LoVo (cell line): ENCODE measurements around the gene WARS2.
"Not testable (repeated sequence)": the region's sequence is repeated elsewhere in the genome, so short reads cannot be mapped to it uniquely, and the experiment has no call there.

Experiments used
- DNase-seq: peaks from one replicate; pipeline ENCODE4 v3.0.0-alpha.2; 2016; ENCODE audit warnings: low spot score

Gene WARS2

GRCh38 chr1:119139403-119139802, 1.1 kb downstream of the WARS2 start:
- no peak for DNase-seq

- DNase-seq, result no peak
Measured at GRCh38 chr1:119136401-119136800, 4.1 kb downstream of the WARS2 start.

DNA sequence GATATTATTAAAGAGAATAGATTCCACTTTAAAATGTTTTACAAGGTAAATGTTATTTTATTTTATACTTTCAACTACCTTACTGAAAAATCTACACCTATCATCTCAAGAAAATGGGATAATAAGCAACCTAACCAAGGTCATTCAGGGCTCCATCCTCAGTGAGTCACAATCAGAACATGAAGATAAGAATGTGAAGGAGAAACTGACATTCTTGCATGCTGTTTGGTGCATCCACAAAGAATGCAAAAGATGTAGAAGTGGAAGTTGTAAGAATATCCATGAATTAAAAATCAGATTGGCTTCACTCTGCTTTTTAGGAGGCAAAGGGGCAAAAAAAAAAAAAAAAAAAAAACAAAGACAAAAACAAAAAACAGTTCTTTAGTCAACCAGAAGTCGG, 6.5 kb downstream of the WARS2 start:
- no peak for DNase-seq

DNA sequence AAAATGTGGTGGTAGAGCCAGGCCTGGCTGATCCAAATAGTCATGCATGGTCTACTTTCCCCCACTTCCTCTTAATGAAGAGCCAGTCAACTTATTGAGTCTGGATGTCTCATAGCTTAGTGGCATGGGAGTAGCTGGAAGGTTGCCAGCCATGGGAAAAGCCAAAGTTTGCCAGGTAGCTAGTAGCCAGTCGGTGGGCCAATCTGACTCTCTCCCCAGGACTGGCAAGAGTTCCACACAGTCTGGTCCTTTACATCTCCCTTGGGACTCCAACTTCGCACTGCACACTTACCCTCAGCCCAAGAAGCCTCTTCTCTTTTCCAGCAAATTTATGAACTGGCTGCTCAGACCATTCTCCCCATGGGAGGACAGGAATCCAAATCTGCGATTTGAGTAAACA, 8.3 kb downstream of the WARS2 start:
- DNase-seq, result no peak

DNA sequence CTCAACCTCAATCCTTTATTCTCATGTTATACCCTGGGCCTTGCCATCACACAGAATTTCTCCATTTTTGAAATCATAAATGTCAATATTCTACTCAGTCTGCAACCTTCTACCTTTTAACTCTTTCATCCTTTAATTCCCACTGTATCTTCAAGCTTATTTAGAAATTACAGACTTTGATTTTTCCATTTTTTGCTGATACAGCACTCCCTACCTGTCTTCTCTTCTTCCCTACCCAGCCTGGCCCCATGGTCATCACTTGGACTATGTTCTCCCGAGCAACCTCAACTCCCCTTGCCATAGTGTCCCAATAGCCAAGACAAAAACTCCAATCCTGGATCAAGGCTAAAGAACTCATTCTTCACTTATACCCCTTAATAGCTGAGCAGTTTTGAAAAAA, 14.6 kb downstream of the WARS2 start:
- no peak for DNase-seq

DNA sequence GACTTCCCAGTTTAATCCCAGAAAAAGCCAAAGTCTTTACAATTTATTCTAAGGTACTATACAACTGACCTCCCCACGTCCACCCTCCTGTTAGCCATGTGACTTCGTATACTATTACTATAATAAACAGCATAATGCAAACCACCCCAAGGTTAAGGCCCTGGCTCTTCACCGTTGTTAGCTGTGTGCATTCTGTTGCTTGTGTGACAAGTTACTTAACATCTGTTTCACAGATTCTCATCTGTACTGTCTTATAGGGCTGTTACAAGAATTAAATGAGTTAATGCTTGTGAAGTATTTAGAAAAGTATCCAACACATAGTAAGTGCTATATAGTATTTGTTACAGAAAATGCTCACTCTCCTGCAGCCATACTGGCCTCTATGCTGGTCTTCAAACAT, 15.7 kb downstream of the WARS2 start:
- no peak for DNase-seq

GRCh38 chr1:119121872-119122271, 18.6 kb downstream of the WARS2 start:
- DNase-seq, result not testable (repeated sequence)

DNA sequence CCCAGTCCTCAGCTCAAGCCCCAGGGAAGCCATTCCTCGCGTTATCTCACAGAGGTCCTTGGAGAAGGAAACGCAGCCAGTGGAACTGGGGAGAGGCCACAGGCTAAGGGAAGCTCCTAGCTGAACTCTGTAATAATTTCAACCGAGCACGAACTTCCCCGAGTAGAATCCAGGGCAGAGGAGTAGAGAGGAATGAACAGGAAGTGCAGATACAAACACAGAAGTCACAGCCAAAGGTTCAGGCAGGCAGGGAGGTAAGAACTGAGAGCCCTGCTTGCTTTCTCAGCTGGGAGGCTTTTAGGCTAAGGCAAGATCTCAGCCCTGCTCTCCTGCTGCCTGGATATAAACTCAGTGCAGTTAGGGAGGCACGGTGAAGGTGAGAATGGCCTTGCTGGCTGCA, 23.7 kb downstream of the WARS2 start:
- no peak for DNase-seq

GRCh38 chr1:119115736-119116135, 24.7 kb downstream of the WARS2 start:
- DNase-seq, result no peak

DNA sequence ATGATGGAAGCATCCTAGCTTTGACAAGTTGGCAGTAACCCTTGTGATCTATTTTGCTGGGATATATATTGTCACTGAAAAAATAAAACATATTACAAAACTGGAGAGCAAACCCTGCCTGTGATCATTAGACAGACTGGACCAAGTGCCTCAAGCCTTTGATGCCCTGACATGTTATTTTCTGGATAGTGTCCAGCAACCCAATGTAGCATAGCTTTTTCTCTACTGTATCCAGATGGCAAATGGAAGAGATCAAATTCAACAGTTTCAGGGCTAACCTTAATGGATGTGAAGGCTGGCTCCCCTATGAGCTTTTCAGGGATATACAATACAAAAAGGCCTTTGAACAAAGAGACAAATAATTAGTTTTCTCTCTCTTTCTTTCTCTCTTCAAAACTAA, 25.1 kb downstream of the WARS2 start:
- no peak for DNase-seq

GRCh38 chr1:119114786-119115185, 25.7 kb downstream of the WARS2 start:
- DNase-seq, result no peak

- no peak for DNase-seq
Measured at GRCh38 chr1:119112791-119113190, 27.7 kb downstream of the WARS2 start.

GRCh38 chr1:119112244-119112643, 28.2 kb downstream of the WARS2 start:
- DNase-seq, result no peak

DNA sequence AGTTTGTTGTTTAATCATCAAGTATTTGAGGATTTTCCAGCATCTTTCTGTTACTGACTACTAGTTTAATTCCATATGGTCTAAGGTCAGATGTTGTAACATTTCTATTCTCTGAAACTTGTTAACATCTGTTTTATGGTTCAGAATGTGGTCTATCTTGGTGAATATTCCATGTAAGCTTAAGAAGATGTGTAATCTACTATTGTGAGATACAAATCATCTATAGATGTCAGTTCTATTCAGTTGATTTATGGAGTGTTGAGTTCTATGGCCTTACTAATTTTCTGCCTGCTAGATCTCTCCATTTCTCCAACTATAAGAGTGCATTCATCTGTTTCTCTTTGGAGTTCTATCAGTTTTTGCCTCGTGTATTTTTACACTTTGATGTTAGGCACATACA, 31.5 kb downstream of the WARS2 start:
- DNase-seq, result no peak

DNA sequence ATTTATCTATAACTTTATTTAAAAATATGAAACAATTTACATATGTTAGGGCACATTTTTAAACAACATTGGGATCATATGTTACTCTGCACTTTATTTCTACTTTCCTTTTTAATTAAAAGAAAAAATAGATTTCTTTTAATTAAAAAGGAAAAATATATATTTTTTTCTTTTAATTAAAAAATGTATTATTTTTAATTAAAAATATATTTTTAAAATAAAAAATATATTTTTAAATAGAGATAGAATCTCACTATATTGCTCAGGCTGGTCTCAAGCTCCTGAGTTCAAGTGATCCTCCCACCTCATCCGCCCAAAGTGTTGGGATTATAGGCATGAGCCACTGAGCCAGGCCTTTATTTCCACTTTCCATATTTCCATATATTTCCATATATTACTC, 36.7 kb downstream of the WARS2 start:
- DNase-seq, result no peak

DNA sequence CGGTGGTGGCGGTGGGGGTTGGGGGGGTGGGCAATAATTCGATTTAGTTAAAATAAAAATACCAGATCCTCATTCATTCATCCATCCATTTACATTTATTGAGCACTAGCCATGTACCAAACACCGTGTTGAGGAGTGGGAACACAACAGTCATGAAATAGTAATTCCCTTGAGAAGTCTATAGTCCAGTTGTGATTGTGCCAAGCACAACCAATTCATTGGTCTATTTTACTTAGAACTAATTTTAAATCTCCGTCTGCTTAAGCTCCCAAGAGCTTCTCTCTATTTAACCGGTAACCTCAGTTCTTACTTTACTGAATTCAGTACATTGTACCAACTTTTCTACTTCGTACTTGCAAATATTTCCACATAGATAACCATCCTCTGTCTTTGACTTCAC, 38.4 kb downstream of the WARS2 start:
- no peak for DNase-seq

DNA sequence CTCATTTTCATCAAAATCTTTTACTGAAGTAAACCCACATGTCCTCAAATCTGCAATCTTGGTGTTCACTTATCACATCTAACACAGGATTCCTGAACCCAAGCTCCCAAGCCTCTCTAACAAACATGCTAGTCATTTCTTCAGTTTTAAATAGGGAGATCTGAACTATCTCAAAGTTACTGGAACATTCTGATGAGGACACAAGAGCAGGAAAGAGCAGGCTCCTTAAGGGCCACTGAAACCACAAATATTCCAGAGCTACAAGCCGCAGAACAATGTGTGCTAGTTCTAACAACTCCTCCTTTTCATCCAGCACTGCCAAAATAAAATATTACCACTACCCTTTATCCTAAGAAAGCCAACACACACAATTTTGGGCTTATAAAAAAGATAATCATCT, 38.9 kb downstream of the WARS2 start:
- DNase-seq, result no peak

DNA sequence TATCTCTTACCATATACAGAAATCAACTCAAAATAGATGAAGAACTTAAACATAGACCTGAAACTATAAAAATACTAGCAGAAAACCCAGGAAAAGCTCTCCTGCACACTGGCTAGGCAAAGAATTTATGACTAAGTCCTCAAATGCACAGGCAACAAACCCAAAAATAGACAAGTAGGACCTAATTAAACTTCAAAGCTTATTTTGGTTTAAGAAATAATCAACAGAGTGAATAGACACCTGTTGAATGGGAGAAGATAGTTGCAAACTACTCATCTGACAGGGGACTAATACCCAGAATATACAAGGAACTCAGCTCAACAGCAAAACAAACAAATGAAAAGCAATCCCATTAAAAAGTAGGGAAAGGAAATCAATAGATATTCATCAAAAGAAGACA, 40.7 kb downstream of the WARS2 start:
- no peak for DNase-seq

- DNase-seq, result no peak
Measured at GRCh38 chr1:119097380-119097779, 43.1 kb downstream of the WARS2 start.

GRCh38 chr1:119093721-119094120, 46.7 kb downstream of the WARS2 start:
- no peak for DNase-seq

- DNase-seq, result no peak
Measured at GRCh38 chr1:119091618-119092017, 48.8 kb downstream of the WARS2 start.

DNA sequence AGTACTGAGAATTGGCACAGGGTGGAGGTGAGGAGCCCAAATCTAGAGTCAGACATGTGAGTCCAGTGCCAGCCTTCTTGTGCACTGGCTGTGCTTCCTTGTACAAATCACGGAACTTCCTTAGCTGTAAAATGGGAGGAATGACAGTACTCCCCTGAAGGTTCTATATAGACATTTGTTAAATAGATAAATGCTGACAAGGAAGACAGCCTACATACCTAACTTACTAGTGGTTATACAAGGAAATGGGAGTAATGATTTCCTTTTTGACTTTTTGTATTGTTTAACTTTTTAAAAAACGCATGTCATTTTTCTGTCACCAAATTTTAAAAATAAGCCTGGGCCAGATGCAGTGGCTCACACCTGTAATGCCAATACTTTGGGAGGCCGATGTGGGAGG, 50.2 kb downstream of the WARS2 start:
- no peak for DNase-seq

DNA sequence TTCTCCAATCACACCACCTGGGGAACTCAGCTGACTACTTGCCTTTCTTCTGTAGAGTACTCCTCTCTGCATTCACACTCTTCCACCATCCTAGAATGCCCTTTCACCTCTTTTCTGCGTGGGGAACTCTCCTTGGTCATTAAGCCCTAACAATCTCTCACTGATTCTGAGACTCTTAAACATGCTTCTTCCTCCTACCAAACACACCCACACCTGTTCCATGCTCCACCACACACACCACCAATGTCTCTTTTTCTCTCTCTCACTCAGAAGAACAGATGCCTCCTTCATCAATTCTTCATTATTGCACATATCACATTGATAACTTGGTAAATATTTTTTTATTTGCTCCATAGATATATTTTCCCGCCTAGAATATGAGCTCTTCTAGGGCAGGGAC, 53.6 kb downstream of the WARS2 start:
- DNase-seq, result no peak

- no peak for DNase-seq
Measured at GRCh38 chr1:119084798-119085197, 55.7 kb downstream of the WARS2 start.

GRCh38 chr1:119083980-119084379, 56.5 kb downstream of the WARS2 start:
- no peak for DNase-seq
